H1 (cell line): ENCODE data around the gene SPRR2B. TPM values are rescaled to one million over a fixed set of nuclear protein-coding genes. Genes with fewer than 3 reads are reported as not detected.

Experiments
- CTCF ChIA-PET: fragments of 300-600 bp; sonication (Branson Sonifier 250); formaldehyde crosslinking; loops from one replicate; lab custom pipeline; 2021; ENCODE audit not compliant: partially characterized antibody; lab: Charles Lee
- POLR2A ChIA-PET: fragments of 300-600 bp; sonication (Branson Sonifier 250); formaldehyde crosslinking; loops from one replicate; lab custom pipeline; 2021; ENCODE audit warnings: inconsistent platforms; ENCODE audit not compliant: partially characterized antibody; lab: Charles Lee
- DNase-seq, 2 experiments: peaks; one replicate each; pipeline versions ENCODE4 v3.0.0 to v3.0.0-alpha.2; 2010 to 2022; ENCODE audit warnings: low spot score in 2 of 2, low read depth in 1 of 2, mixed read lengths in 1 of 2
- FAIRE-seq: peaks from 2 replicates; lab custom pipeline; 2011; peaks lifted over from hg19 to GRCh38; lab: Jason Lieb, UNC
- H2AFZ ChIP-seq: 2 replicates; pipeline ENCODE4 v1.8.1; 2012; ENCODE audit warnings: low read length, inconsistent platforms
- H2AK5ac ChIP-seq: 2 replicates; pipeline ENCODE4 v1.6.1; 2013; ENCODE audit warnings: low read depth, low read length
- H2BK120ac ChIP-seq: replicated peaks from 2 replicates; pipeline ENCODE3; 2013; ENCODE audit warnings: low read depth, low read length, inconsistent platforms
- H2BK12ac ChIP-seq: 2 replicates; pipeline ENCODE4 v1.6.1; 2013; ENCODE audit warnings: low read depth, low read length
- H2BK15ac ChIP-seq: 2 replicates; pipeline ENCODE4 v1.6.1; 2013; ENCODE audit warnings: low read length
- H2BK20ac ChIP-seq: 2 replicates; pipeline ENCODE4 v1.6.1; 2013; ENCODE audit warnings: low read length
- H2BK5ac ChIP-seq: 2 replicates; pipeline ENCODE4 v1.6.1; 2013; ENCODE audit warnings: low read depth, low read length
- H3K14ac ChIP-seq: 2 replicates; pipeline ENCODE4 v1.6.1; 2013; ENCODE audit warnings: inconsistent platforms; ENCODE audit not compliant: insufficient read length
- H3K18ac ChIP-seq: 2 replicates; pipeline ENCODE4 v1.6.1; 2013; ENCODE audit warnings: low read length; ENCODE audit errors: extremely low read depth
- H3K23ac ChIP-seq: 2 replicates; pipeline ENCODE4 v1.6.1; 2013; ENCODE audit warnings: inconsistent platforms; ENCODE audit not compliant: insufficient read length
- H3K23me2 ChIP-seq: 2 replicates; pipeline ENCODE4 v1.6.1; 2013; ENCODE audit warnings: low read depth, low read length
- H3K27ac ChIP-seq: 2 replicates; pipeline ENCODE4 v1.6.1; 2011; ENCODE audit warnings: low read depth, low read length, inconsistent platforms
- H3K27me3 ChIP-seq, 4 experiments: replicated peaks in 1 of 4; 1 replicate in 1 of 4; 2 replicates in 3 of 4; pipeline versions ENCODE4 v1.6.1 to v1.8.1; 2011 to 2013; ENCODE audit warnings: low read length in 3 of 4, mild to moderate bottlenecking in 3 of 4, inconsistent platforms in 2 of 4, mixed read lengths in 2 of 4, moderate library complexity in 1 of 4; ENCODE audit not compliant: control insufficient read depth in 3 of 4, insufficient read depth in 3 of 4; ENCODE audit errors: extremely low read depth in 1 of 4
- H3K36me3 ChIP-seq, 4 experiments: 2 replicates each; pipeline versions ENCODE4 v1.6.1 to v1.8.1; 2011 to 2013; ENCODE audit warnings: mild to moderate bottlenecking in 4 of 4, low read length in 3 of 4, moderate library complexity in 2 of 4, control low read depth in 1 of 4, inconsistent platforms in 1 of 4; ENCODE audit not compliant: insufficient read depth in 4 of 4, control insufficient read depth in 2 of 4
- H3K4ac ChIP-seq: replicated peaks from 2 replicates; pipeline ENCODE3; 2013; ENCODE audit warnings: low read length, low read depth, mixed read lengths, inconsistent platforms; ENCODE audit not compliant: insufficient read length
- H3K4me1 ChIP-seq, 4 experiments: replicated peaks in 1 of 4; 1 replicate in 1 of 4; 2 replicates in 3 of 4; pipeline versions ENCODE4 v1.6.1 to v1.8.1; 2011 to 2013; ENCODE audit warnings: low read length in 3 of 4, inconsistent platforms in 2 of 4, mixed read lengths in 1 of 4; ENCODE audit not compliant: insufficient read depth in 4 of 4, control insufficient read depth in 3 of 4
- H3K4me2 ChIP-seq, 2 experiments: 2 replicates each; pipeline versions ENCODE4 v1.6.1 to v1.8.1; 2011 to 2013; ENCODE audit warnings: low read depth in 2 of 2, low read length in 2 of 2, control low read depth in 1 of 2, inconsistent platforms in 1 of 2, mild to moderate bottlenecking in 1 of 2; ENCODE audit not compliant: insufficient read depth in 1 of 2
- H3K4me3 ChIP-seq, 4 experiments: fragments of 200-600, 300-600 bp in 1 of 4; sonication (generic), shearing (Covaris generic), sonication (Bioruptor Twin) in 1 of 4; 2 replicates each; pipeline versions ENCODE4 v1.5.1 to v1.8.1; 2011 to 2016; ENCODE audit warnings: low read length in 4 of 4, low read depth in 3 of 4, control low read depth in 2 of 4, inconsistent platforms in 2 of 4, mild to moderate bottlenecking in 2 of 4, mixed read lengths in 1 of 4, moderate library complexity in 1 of 4; ENCODE audit not compliant: insufficient read depth in 2 of 4; ENCODE audit errors: extremely low read depth in 1 of 4
- H3K56ac ChIP-seq: replicated peaks from 2 replicates; pipeline ENCODE3; 2013; ENCODE audit warnings: low read depth, mild to moderate bottlenecking, mixed read lengths, low read length, inconsistent platforms; ENCODE audit not compliant: insufficient read length
- H3K79me1 ChIP-seq: 2 replicates; pipeline ENCODE4 v1.6.1; 2013; ENCODE audit warnings: low read depth, low read length, control low read depth
- H3K79me2 ChIP-seq, 2 experiments: 2 replicates each; pipeline versions ENCODE4 v1.6.1 to v1.8.1; 2012 to 2013; ENCODE audit warnings: low read length in 2 of 2, mild to moderate bottlenecking in 2 of 2, inconsistent platforms in 1 of 2; ENCODE audit not compliant: insufficient read depth in 2 of 2, control insufficient read depth in 1 of 2
- H3K9ac ChIP-seq, 4 experiments: replicated peaks in 1 of 4; 1 replicate in 1 of 4; 2 replicates in 3 of 4; pipeline versions ENCODE4 v1.6.1 to v1.8.1; 2011 to 2013; ENCODE audit warnings: low read depth in 3 of 4, low read length in 3 of 4, control low read depth in 2 of 4, mild to moderate bottlenecking in 2 of 4, moderate library complexity in 2 of 4, inconsistent platforms in 1 of 4; ENCODE audit errors: extremely low read depth in 1 of 4
- H3K9me3 ChIP-seq, 2 experiments: 2 replicates each; pipeline versions ENCODE4 v1.6.1 to v1.8.1; 2012 to 2013; ENCODE audit warnings: mild to moderate bottlenecking in 2 of 2, moderate library complexity in 2 of 2, control low read depth in 1 of 2, inconsistent platforms in 1 of 2, low read depth in 1 of 2, low read length in 1 of 2, mixed read lengths in 1 of 2; ENCODE audit not compliant: insufficient read depth in 2 of 2
- H4K20me1 ChIP-seq, 2 experiments: replicated peaks in 1 of 2; 2 replicates each; pipeline versions ENCODE3 to v1.8.1; 2011 to 2013; ENCODE audit warnings: inconsistent platforms in 2 of 2, low read length in 2 of 2, mild to moderate bottlenecking in 1 of 2; ENCODE audit not compliant: insufficient read depth in 2 of 2, control insufficient read depth in 1 of 2
- H4K5ac ChIP-seq: 2 replicates; pipeline ENCODE4 v1.6.1; 2013; ENCODE audit warnings: low read length, low read depth, mixed read lengths, inconsistent platforms; ENCODE audit not compliant: insufficient read length
- H4K8ac ChIP-seq: 2 replicates; pipeline ENCODE4 v1.8.0; 2013; ENCODE audit warnings: mild to moderate bottlenecking, moderate library complexity, low read length, inconsistent platforms; ENCODE audit not compliant: insufficient read depth; ENCODE audit errors: extremely low read depth
- H4K91ac ChIP-seq: replicated peaks from 2 replicates; pipeline ENCODE3; 2013; ENCODE audit warnings: low read length, mixed read lengths, inconsistent platforms; ENCODE audit not compliant: insufficient read length
- CHD1 ChIP-seq: IDR thresholded peaks from 2 replicates; pipeline ENCODE4 v1.6.1; 2012; ENCODE audit warnings: low read depth, low read length, improper control_type of control experiment
- CHD2 ChIP-seq: IDR thresholded peaks from 2 replicates; pipeline ENCODE4 v1.6.1; 2012; ENCODE audit warnings: low read length, improper control_type of control experiment
- EGR1 ChIP-seq: IDR thresholded peaks from 2 replicates; pipeline ENCODE4 v1.6.1; 2011; ENCODE audit warnings: low read depth, low read length, borderline replicate concordance
- EZH2 ChIP-seq: fragments of 200-600 bp; sonication (generic); IDR thresholded peaks from 2 replicates; pipeline ENCODE4 v1.7.1; 2012; ENCODE audit warnings: low read depth, mild to moderate bottlenecking, moderate library complexity, low read length, inconsistent platforms; ENCODE audit not compliant: severe bottlenecking
- GABPA ChIP-seq: IDR thresholded peaks from 2 replicates; pipeline ENCODE4 v1.6.1; 2011; ENCODE audit warnings: mild to moderate bottlenecking, low read length, moderate library complexity, borderline replicate concordance; ENCODE audit not compliant: insufficient read depth
- HDAC2 ChIP-seq, 2 experiments: fragments of 300-600 bp in 1 of 2; sonication (generic) in 1 of 2; IDR thresholded peaks; 2 replicates each; pipeline ENCODE4 v1.6.1; 2011 to 2012; ENCODE audit warnings: low read depth in 2 of 2, low read length in 2 of 2, mild to moderate bottlenecking in 2 of 2, moderate library complexity in 2 of 2, borderline replicate concordance in 1 of 2, inconsistent platforms in 1 of 2
- JUND ChIP-seq: IDR thresholded peaks from 2 replicates; pipeline ENCODE4 v1.6.1; 2011; ENCODE audit warnings: mild to moderate bottlenecking, improper control_type of control experiment, low read length
- RAD21 ChIP-seq, 2 experiments: IDR thresholded peaks in 1 of 2; conservative IDR thresholded peaks in 1 of 2; 2 replicates each; pipeline ENCODE4 v1.6.1; 2011; ENCODE audit warnings: low read depth in 2 of 2, low read length in 2 of 2, improper control_type of control experiment in 1 of 2, inconsistent platforms in 1 of 2, mild to moderate bottlenecking in 1 of 2, moderate library complexity in 1 of 2
- SRF ChIP-seq: IDR thresholded peaks from 2 replicates; pipeline ENCODE4 v1.6.1; 2011; ENCODE audit warnings: mild to moderate bottlenecking, low read depth, low read length, moderate library complexity
- YY1 ChIP-seq: IDR thresholded peaks from 2 replicates; pipeline ENCODE4 v1.6.1; 2011; ENCODE audit warnings: low read depth, mild to moderate bottlenecking, low read length
- polyA plus RNA-seq, 7 experiments: library from polyadenylated mRNA; depleted of rRNA in 3 of 7; stranded (reverse) in 5 of 7; unstranded in 2 of 7; fragments of >200 nt in 5 of 7; fragments of 200-250 nt in 2 of 7; gene quantifications; 1 replicate in 5 of 7; 2 replicates in 1 of 7; 4 replicates in 1 of 7; pipeline versions ENCODE4 v1.2.1 to v1.2.3, GENCODE V29; 2011 to 2013; ENCODE audit warnings: missing spikeins in 2 of 7, mixed read lengths in 2 of 7
- total RNA-seq: library from RNA; stranded (reverse); fragmentation: NEBNext Ultra II Directional; extraction: Animal tissue kit (Norgen Biotek cat#: 25700); gene quantifications from 2 replicates; pipeline ENCODE4 v1.2.1, GENCODE V29; 2021
- TF ChIP-seq, protein P1 (sequence below): IDR thresholded peaks from 2 replicates; pipeline ENCODE4 v1.6.1; 2012; ENCODE audit warnings: low read length, inconsistent platforms
- TF ChIP-seq, protein P2 (sequence below): IDR thresholded peaks from 2 replicates; pipeline ENCODE4 v1.6.1; 2011; ENCODE audit warnings: low read length, improper control_type of control experiment

The SPRR2B gene
- total and polyA plus RNA-seq, 2 of the 8 experiments (the other 6 are each of a cell fraction or from before 2014, with no cell fraction given), result not detected

DNA sequence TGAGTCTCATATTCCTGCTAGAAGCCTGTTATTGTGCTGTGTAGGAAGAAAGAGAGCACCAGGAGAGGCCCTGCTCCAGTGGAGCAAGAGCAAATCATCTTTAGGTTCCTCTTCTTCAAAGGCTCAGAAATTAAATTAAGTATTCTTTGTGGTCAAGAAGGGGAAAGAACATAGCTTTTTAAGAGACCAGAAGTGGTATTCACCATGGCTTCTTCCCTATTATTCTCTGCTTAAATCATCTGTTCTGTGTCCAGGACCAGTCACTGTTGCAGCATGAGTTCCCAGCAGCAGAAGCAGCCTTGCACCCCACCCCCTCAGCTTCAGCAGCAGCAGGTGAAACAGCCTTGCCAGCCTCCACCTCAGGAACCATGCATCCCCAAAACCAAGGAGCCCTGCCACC lies 39.3 kb downstream of the SPRR2B start:
- no peak overlapping the region for H3K4ac ChIP-seq
- H3K4me1 ChIP-seq, result no peaks in the 10 kb centered on the region
- no peak overlapping the region for H3K23ac ChIP-seq
- H2BK20ac ChIP-seq, result no peak overlapping the region
- H2AFZ ChIP-seq, result no peak overlapping the region
- H3K27me3 ChIP-seq, result peaks cover 0 to 1% (median 0%) of the 10 kb centered on the region in 4 experiments; a peak in 1 of 7 replicates
- no peak for FAIRE-seq
- no peaks in the 10 kb centered on the region for H3K79me2 ChIP-seq
- no peaks in the 10 kb centered on the region for H3K36me3 ChIP-seq
- DNase-seq, result no peak
- ChIA-PET CTCF (interaction anchor here (0.7 to 2.4 kb wide), 11 partner anchors 8 to 163 kb away, joined by 3 to 16 read pairs (median 4); partner anchors contain the start of gene SMCP), POLR2A (no interaction called here)
- 0 out of 2 replicates have a peak overlapping the region, but pooled peaks have one; percentile 27 for H2BK12ac ChIP-seq
- H2BK5ac ChIP-seq, result no peak overlapping the region
- H3K79me1 ChIP-seq, result no peaks in the 10 kb centered on the region
- H4K8ac ChIP-seq, result no peak overlapping the region
- no peak overlapping the region for H3K4me3 ChIP-seq
- no peak overlapping the region for H3K27ac ChIP-seq
- no peak overlapping the region for H4K91ac ChIP-seq
- no peak overlapping the region for H2BK120ac ChIP-seq
- H2BK15ac ChIP-seq, result peak overlapping the region; percentile 63; the same call in 1 of the 2 replicates
- no peaks in the 10 kb centered on the region for H3K9me3 ChIP-seq
- no peak overlapping the region for H3K18ac ChIP-seq
- H4K5ac ChIP-seq, result no peak overlapping the region
- H3K56ac ChIP-seq, result no peak overlapping the region
- H2AK5ac ChIP-seq, result no peak overlapping the region
- H3K14ac ChIP-seq, result no peak overlapping the region
- no peak overlapping the region for H3K9ac ChIP-seq
- no peak overlapping the region for H3K4me2 ChIP-seq
- H4K20me1 ChIP-seq, result no peaks in the 10 kb centered on the region
- H3K23me2 ChIP-seq, result no peaks in the 10 kb centered on the region
- TF ChIP-seq EZH2, result no peak
- TF ChIP-seq CHD2, result no peak
- TF ChIP-seq, protein P1, sequence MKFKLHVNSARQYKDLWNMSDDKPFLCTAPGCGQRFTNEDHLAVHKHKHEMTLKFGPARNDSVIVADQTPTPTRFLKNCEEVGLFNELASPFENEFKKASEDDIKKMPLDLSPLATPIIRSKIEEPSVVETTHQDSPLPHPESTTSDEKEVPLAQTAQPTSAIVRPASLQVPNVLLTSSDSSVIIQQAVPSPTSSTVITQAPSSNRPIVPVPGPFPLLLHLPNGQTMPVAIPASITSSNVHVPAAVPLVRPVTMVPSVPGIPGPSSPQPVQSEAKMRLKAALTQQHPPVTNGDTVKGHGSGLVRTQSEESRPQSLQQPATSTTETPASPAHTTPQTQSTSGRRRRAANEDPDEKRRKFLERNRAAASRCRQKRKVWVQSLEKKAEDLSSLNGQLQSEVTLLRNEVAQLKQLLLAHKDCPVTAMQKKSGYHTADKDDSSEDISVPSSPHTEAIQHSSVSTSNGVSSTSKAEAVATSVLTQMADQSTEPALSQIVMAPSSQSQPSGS, result no peak
- no peak for TF ChIP-seq JUND
- no peak for TF ChIP-seq SRF
- no peak for TF ChIP-seq YY1
- no peak for TF ChIP-seq GABPA
- TF ChIP-seq, protein P2, sequence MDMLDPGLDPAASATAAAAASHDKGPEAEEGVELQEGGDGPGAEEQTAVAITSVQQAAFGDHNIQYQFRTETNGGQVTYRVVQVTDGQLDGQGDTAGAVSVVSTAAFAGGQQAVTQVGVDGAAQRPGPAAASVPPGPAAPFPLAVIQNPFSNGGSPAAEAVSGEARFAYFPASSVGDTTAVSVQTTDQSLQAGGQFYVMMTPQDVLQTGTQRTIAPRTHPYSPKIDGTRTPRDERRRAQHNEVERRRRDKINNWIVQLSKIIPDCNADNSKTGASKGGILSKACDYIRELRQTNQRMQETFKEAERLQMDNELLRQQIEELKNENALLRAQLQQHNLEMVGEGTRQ, result no peak
- no peak for TF ChIP-seq CHD1
- TF ChIP-seq EGR1, result no peak
- no peak for TF ChIP-seq RAD21 (IDR thresholded peaks at IDR 0.05 in 1 of 2, conservative IDR thresholded peaks at IDR 0.05 in 1 of 2; ENCODE audit: low read depth in 2 of 2, low read length in 2 of 2)
- no peak for TF ChIP-seq HDAC2 (IDR thresholded peaks at IDR 0.05; ENCODE audit: borderline replicate concordance in 1 of 2, low read depth in 2 of 2, low read length in 2 of 2)
